GM12873 (cell line): ENCODE results near the gene PCNP.

Experiments
- CTCF ChIP-seq: IDR thresholded peaks from 2 replicates; pipeline ENCODE4 v1.5.1; 2012; ENCODE audit warnings: low read depth, mild to moderate bottlenecking, moderate library complexity, low read length, control low read depth; ENCODE audit not compliant: insufficient read depth; ENCODE audit errors: missing control alignments

Gene PCNP

GRCh38 chr3:101532783-101533602 lies 41.0 kb upstream of the PCNP start:
- TF ChIP-seq CTCF: no peak

GRCh38 chr3:101533603-101533968 lies 40.4 kb upstream of the PCNP start:
- TF ChIP-seq CTCF: no peak

- no peak for TF ChIP-seq CTCF
These were observed 38.8 kb upstream of the PCNP start for GRCh38 chr3:101535221-101535620.

GRCh38 chr3:101536266-101536665 lies 37.7 kb upstream of the PCNP start:
- TF ChIP-seq CTCF: no peak

GRCh38 chr3:101542957-101543356 lies 31.0 kb upstream of the PCNP start:
- no peak for TF ChIP-seq CTCF

- no peak for TF ChIP-seq CTCF
These were observed 29.7 kb upstream of the PCNP start for GRCh38 chr3:101544161-101544850.

GRCh38 chr3:101548527-101549105 lies 25.4 kb upstream of the PCNP start:
- TF ChIP-seq CTCF: no peak
